ENCODE data around the gene SPATA31D3.

Gene SPATA31D3

DNA sequence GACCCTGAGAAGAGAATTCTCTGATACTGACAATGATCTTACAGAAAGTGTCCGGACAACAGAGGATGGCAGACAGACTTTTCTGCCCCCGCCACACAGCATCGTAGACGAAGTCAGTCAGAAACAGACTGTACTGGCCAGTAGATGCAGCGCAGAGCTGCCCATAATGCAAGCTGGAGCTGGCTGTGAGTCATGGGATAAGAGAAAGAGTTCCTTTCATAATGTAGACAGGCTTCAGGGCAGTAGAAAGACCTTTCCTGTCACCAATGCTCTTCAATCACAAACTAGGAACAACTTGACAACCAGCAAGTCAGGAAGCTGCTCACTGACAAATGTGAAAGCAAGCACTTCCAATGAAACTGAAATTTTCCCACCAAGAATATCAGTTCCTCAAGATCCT lies 50.4 kb downstream of the SPATA31D3 start:
- Histone ChIP-seq H2AFZ (ENCODE audit: low read depth, low read length, severe bottlenecking) (no peak overlapping the region), H3K36me3 (ENCODE audit: low read length) (no peaks in the 10 kb centered on the region), H4K20me1 (ENCODE audit: low read depth, low read length) (no peaks in the 10 kb centered on the region), H3K9me3 (ENCODE audit: insufficient read depth, low read length) (no peaks in the 10 kb centered on the region), H3F3A (ENCODE audit: insufficient read depth) (no peaks in the 10 kb centered on the region), H3K9me2 (replicated peaks; ENCODE audit: insufficient read depth, low read length) (no peaks in the 10 kb centered on the region), H3K27me3 (ENCODE audit: low read length) (no peaks in the 10 kb centered on the region), H3K79me2 (ENCODE audit: insufficient read depth, low read length) (no peaks in the 10 kb centered on the region), H3K4me3 (ENCODE audit: insufficient read depth, low read length, poor library complexity, severe bottlenecking) (no peak overlapping the region), H3K9ac (ENCODE audit: low read length) (no peak overlapping the region), H3K27ac (ENCODE audit: low read depth, low read length) (no peak overlapping the region), H3K4me2 (ENCODE audit: low read depth, low read length, poor library complexity, severe bottlenecking) (no peak overlapping the region)
- no peak for TF ChIP-seq EZH2phosphoT487 (conservative IDR thresholded peaks at IDR 0.05; ENCODE audit: low read length)
- TF ChIP-seq, protein P1, sequence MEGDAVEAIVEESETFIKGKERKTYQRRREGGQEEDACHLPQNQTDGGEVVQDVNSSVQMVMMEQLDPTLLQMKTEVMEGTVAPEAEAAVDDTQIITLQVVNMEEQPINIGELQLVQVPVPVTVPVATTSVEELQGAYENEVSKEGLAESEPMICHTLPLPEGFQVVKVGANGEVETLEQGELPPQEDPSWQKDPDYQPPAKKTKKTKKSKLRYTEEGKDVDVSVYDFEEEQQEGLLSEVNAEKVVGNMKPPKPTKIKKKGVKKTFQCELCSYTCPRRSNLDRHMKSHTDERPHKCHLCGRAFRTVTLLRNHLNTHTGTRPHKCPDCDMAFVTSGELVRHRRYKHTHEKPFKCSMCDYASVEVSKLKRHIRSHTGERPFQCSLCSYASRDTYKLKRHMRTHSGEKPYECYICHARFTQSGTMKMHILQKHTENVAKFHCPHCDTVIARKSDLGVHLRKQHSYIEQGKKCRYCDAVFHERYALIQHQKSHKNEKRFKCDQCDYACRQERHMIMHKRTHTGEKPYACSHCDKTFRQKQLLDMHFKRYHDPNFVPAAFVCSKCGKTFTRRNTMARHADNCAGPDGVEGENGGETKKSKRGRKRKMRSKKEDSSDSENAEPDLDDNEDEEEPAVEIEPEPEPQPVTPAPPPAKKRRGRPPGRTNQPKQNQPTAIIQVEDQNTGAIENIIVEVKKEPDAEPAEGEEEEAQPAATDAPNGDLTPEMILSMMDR (IDR thresholded peaks at IDR 0.05; ENCODE audit: insufficient read depth, low read length, poor library complexity, severe bottlenecking): no peak

All from SU-DHL-6 (cell line).